ENCODE data around the gene MYRFL. TPM values are rescaled to one million over a fixed set of nuclear protein-coding genes. Genes with fewer than 3 reads are reported as not detected.

Gene MYRFL
- total and polyA plus RNA-seq, 2 of the 8 experiments (the other 6 are each of a cell fraction or from before 2014, with no cell fraction given): 1.1 to 2.0 TPM

- H2BK20ac ChIP-seq (ENCODE audit: low read length): no peak overlapping the region
- no peak overlapping the region for H3K4me2 ChIP-seq (ENCODE audit: insufficient read depth in 1 of 2, low read depth in 2 of 2, low read length in 2 of 2)
- H3K36me3 ChIP-seq (ENCODE audit: control insufficient read depth in 2 of 4, insufficient read depth in 4 of 4, low read length in 3 of 4): no peaks in the 10 kb centered on the region
- H3K79me2 ChIP-seq (ENCODE audit: control insufficient read depth in 1 of 2, insufficient read depth in 2 of 2, low read length in 2 of 2): no peaks in the 10 kb centered on the region
- H3K79me1 ChIP-seq (ENCODE audit: low read depth, low read length): no peaks in the 10 kb centered on the region
- CTCF ChIA-PET (ENCODE audit: partially characterized antibody): interaction anchor here (0.7 to 1.8 kb wide), 9 partner anchors 10 to 677 kb away, joined by 3 to 9 read pairs (median 3); no protein-coding TSS in a partner anchor
- no peak overlapping the region for H2BK15ac ChIP-seq (ENCODE audit: low read length)
- no peak overlapping the region for H3K23ac ChIP-seq (ENCODE audit: insufficient read length)
- H3K18ac ChIP-seq (ENCODE audit: extremely low read depth, low read length): no peak overlapping the region
- H3K27ac ChIP-seq (ENCODE audit: low read depth, low read length): no peak overlapping the region
- H3K4me1 ChIP-seq (replicated peaks in 1 of 4; ENCODE audit: control insufficient read depth in 3 of 4, insufficient read depth in 4 of 4, low read length in 3 of 4): peaks cover 0 to 5% (median 0%) of the 10 kb centered on the region in 4 experiments; a peak in 1 of 7 replicates
- H2BK5ac ChIP-seq (ENCODE audit: low read depth, low read length): no peak overlapping the region
- H3K14ac ChIP-seq (ENCODE audit: insufficient read length): no peak overlapping the region
- POLR2A ChIA-PET (ENCODE audit: partially characterized antibody): no interaction called here
- H3K4me3 ChIP-seq (ENCODE audit: extremely low read depth in 1 of 4, insufficient read depth in 2 of 4, low read depth in 3 of 4, low read length in 4 of 4): no peak overlapping the region
- no peaks in the 10 kb centered on the region for H3K9me3 ChIP-seq (ENCODE audit: insufficient read depth in 2 of 2, low read depth in 1 of 2, low read length in 1 of 2)
- no peak overlapping the region for H4K5ac ChIP-seq (ENCODE audit: insufficient read length, low read depth, low read length)
- H2BK120ac ChIP-seq (replicated peaks; ENCODE audit: low read depth, low read length): no peak overlapping the region
- H3K4ac ChIP-seq (replicated peaks; ENCODE audit: insufficient read length, low read depth, low read length): no peak overlapping the region
- H4K20me1 ChIP-seq (replicated peaks in 1 of 2; ENCODE audit: control insufficient read depth in 1 of 2, insufficient read depth in 2 of 2, low read length in 2 of 2): no peaks in the 10 kb centered on the region
- no peak overlapping the region for H2AFZ ChIP-seq (ENCODE audit: low read length)
- no peak overlapping the region for H2BK12ac ChIP-seq (ENCODE audit: low read depth, low read length)
- no peak overlapping the region for H4K91ac ChIP-seq (replicated peaks; ENCODE audit: insufficient read length, low read length)
- H3K9ac ChIP-seq (replicated peaks in 1 of 4; ENCODE audit: extremely low read depth in 1 of 4, low read depth in 3 of 4, low read length in 3 of 4): no peak overlapping the region
- H4K8ac ChIP-seq (ENCODE audit: extremely low read depth, insufficient read depth, low read length): no peak overlapping the region
- 100% methylated on average over 1 of the region's 1 CpG; no CpG with 5 or more reads in 1 of the 2 experiments for WGBS, 2 experiments (ENCODE audit: extremely low coverage in 1 of 2, insufficient coverage in 1 of 2, insufficient read length in 1 of 2, insufficient replicate concordance in 2 of 2, low coverage in 1 of 2, low lambda C conversion rate in 2 of 2, missing lambda C conversion rate in 1 of 2)
- TF ChIP-seq RFX5 (IDR thresholded peaks at IDR 0.05; ENCODE audit: borderline replicate concordance, low read depth, low read length) (no peak), KDM4A (IDR thresholded peaks at IDR 0.05; ENCODE audit: low read depth, low read length, severe bottlenecking) (no peak), KDM1A (IDR thresholded peaks at IDR 0.05; ENCODE audit: borderline replicate concordance, low read length) (no peak), HDAC6 (IDR thresholded peaks at IDR 0.05; ENCODE audit: low read depth, low read length) (no peak), SRF (IDR thresholded peaks at IDR 0.05; ENCODE audit: low read depth, low read length) (no peak), EGR1 (IDR thresholded peaks at IDR 0.05; ENCODE audit: borderline replicate concordance, low read depth, low read length) (no peak)
- H3K56ac ChIP-seq (replicated peaks; ENCODE audit: insufficient read length, low read depth, low read length): no peak overlapping the region
- no peak overlapping the region for H2AK5ac ChIP-seq (ENCODE audit: low read depth, low read length)
- FAIRE-seq: no peak
- H3K23me2 ChIP-seq (ENCODE audit: low read depth, low read length): no peaks in the 10 kb centered on the region
- no peaks in the 10 kb centered on the region for H3K27me3 ChIP-seq (replicated peaks in 1 of 4; ENCODE audit: control insufficient read depth in 3 of 4, extremely low read depth in 1 of 4, insufficient read depth in 3 of 4, low read length in 3 of 4)
- DNase-seq (ENCODE audit: low read depth in 1 of 2, low spot score in 2 of 2): no peak
These were observed 79.8 kb downstream of the MYRFL start for GRCh38 chr12:69904777-69905176.
